PC-3 (cell line): Measurements from ENCODE around the gene RNF167.

Experiments used
- CTCF ChIP-seq: fragments of 300-600 bp; sonication (generic); conservative IDR thresholded peaks from 2 replicates; pipeline ENCODE4 v1.5.1; 2017; ENCODE audit warnings: antibody characterized with exemption, low read depth, mild to moderate bottlenecking, low read length
- EZH2 ChIP-seq: fragments of 300-600 bp; sonication (generic); IDR thresholded peaks from one replicate; pipeline ENCODE4 v1.6.1; 2017; ENCODE audit warnings: antibody characterized with exemption, mild to moderate bottlenecking, low read length; ENCODE audit not compliant: unreplicated experiment

- TF ChIP-seq EZH2: no peak
- TF ChIP-seq CTCF: peak; percentile 22; the same call in 1 of the 2 replicates
Measured at GRCh38 chr17:4956493-4957061, 16.5 kb downstream of the RNF167 start.
